ENCODE measurements around the gene AKAIN1. TPM values are rescaled to one million over a fixed set of nuclear protein-coding genes. Genes with fewer than 3 reads are reported as not detected.

The AKAIN1 gene
- total RNA-seq, 2 donors from 2014 or later = not detected

DNA sequence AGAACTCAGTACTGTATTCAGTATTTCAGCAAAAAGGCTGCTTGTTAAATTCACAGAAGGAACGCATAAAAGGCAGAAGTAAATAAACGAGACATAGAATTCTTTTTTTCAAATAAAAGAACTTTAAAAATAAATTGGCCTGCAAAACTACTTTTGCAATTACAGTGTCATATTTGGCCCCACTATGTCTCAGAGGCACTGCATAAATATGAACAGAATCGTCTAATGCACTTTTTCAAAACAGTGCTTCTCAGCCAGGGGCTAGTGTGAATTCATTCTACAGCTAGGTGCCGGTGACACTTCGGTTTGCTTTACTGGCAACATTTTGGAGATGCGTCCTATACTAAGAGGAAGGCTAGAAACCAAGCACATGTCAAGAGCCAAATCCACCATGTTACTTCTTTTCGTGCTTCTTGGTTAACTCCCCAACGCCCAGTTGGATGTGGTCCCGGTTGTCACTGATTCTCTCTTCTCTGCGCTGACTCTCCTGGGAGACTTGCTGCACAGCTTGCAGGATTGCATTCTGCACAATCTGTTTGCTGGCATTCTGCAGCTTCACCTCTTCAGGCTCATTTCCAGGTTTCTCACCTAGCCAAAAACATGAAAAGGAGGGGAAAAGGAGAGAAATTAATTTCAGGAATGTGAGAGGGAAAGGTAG lies 51.8 kb downstream of the AKAIN1 start:
- Histone ChIP-seq H3K4me3 (no peak overlapping the region), H3K36me3 (no peaks in the 10 kb centered on the region), H3K9me3 (no peaks in the 10 kb centered on the region), H3K4me1 (replicated peaks) (no peaks in the 10 kb centered on the region), H3K27ac (no peak overlapping the region), H3K27me3 (replicated peaks; ENCODE audit: insufficient read depth) (no peaks in the 10 kb centered on the region)
- intact Hi-C loops (cut with DNase I) = no loop called here
- no peak for DNase-seq (ENCODE audit: low spot score)
- WGBS = 64% methylated on average over 10 of the region's 10 CpGs
- TF ChIP-seq, protein P1, sequence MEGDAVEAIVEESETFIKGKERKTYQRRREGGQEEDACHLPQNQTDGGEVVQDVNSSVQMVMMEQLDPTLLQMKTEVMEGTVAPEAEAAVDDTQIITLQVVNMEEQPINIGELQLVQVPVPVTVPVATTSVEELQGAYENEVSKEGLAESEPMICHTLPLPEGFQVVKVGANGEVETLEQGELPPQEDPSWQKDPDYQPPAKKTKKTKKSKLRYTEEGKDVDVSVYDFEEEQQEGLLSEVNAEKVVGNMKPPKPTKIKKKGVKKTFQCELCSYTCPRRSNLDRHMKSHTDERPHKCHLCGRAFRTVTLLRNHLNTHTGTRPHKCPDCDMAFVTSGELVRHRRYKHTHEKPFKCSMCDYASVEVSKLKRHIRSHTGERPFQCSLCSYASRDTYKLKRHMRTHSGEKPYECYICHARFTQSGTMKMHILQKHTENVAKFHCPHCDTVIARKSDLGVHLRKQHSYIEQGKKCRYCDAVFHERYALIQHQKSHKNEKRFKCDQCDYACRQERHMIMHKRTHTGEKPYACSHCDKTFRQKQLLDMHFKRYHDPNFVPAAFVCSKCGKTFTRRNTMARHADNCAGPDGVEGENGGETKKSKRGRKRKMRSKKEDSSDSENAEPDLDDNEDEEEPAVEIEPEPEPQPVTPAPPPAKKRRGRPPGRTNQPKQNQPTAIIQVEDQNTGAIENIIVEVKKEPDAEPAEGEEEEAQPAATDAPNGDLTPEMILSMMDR (IDR thresholded peaks at IDR 0.05) = no peak
- TF ChIP-seq POLR2AphosphoS5 (IDR thresholded peaks at IDR 0.05) (no peak), POLR2A (IDR thresholded peaks at IDR 0.05) (no peak)

DNA sequence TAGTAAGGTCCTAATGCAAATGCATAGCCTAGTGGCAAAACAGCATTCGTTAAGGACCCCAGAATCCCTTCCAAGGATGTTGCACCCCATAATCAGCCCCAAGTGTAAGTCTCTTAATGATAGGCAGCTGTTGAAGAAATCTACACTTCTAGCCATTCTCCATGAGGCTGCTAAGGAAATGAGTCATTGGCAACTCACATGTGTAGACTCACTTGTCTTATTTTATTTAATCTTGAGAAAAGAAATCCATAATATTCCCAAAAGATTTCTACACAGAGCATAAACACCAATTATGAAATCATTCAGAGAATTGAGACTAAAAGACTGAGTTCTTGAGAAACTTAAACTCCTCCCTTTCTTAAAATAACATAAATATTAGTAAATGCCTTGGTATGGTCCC lies 52.4 kb downstream of the AKAIN1 start:
- no peaks in the 10 kb centered on the region for H3K27me3 ChIP-seq (replicated peaks; ENCODE audit: insufficient read depth)
- H3K36me3 ChIP-seq = no peaks in the 10 kb centered on the region
- no peak for DNase-seq (ENCODE audit: low spot score)
- no peak overlapping the region for H3K27ac ChIP-seq
- WGBS = 88% methylated on average over 1 of the region's 1 CpG
- TF ChIP-seq, protein P1 (IDR thresholded peaks at IDR 0.05) = no peak
- TF ChIP-seq POLR2A (IDR thresholded peaks at IDR 0.05) = no peak
- TF ChIP-seq POLR2AphosphoS5 (IDR thresholded peaks at IDR 0.05) = no peak
- no peak overlapping the region for H3K4me3 ChIP-seq
- no peaks in the 10 kb centered on the region for H3K9me3 ChIP-seq
- no peaks in the 10 kb centered on the region for H3K4me1 ChIP-seq (replicated peaks)
- intact Hi-C loops (cut with DNase I) = no loop called here

DNA sequence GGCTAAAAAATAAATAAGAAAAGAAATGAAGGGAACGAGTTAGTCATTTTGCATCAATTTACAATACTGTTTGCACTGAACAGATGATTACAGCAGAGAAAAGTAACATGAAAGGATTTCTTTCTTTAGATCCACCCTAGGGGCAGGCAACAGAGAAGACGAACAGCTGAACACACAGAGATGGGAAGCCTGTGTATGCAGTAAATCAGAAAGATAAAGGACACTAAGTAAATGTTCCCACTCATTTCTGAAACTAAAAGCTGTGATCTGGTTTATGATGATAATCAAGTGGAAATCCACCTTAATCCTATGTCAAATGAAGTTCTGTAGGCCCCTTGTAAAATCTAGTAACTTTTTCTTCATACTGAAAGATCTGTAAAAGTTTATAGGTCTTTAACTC lies 54.2 kb downstream of the AKAIN1 start:
- DNase-seq (ENCODE audit: low spot score) = no peak
- 12% methylated on average over 2 of the region's 2 CpGs for WGBS
- no peaks in the 10 kb centered on the region for H3K36me3 ChIP-seq
- H3K4me3 ChIP-seq = no peak overlapping the region
- intact Hi-C loops (cut with DNase I) = no loop called here
- no peaks in the 10 kb centered on the region for H3K4me1 ChIP-seq (replicated peaks)
- TF ChIP-seq, protein P1 (IDR thresholded peaks at IDR 0.05) = no peak
- TF ChIP-seq POLR2A (IDR thresholded peaks at IDR 0.05) (no peak), POLR2AphosphoS5 (IDR thresholded peaks at IDR 0.05) (no peak)
- H3K27me3 ChIP-seq (replicated peaks; ENCODE audit: insufficient read depth) = no peaks in the 10 kb centered on the region
- no peak overlapping the region for H3K27ac ChIP-seq
- no peaks in the 10 kb centered on the region for H3K9me3 ChIP-seq

DNA sequence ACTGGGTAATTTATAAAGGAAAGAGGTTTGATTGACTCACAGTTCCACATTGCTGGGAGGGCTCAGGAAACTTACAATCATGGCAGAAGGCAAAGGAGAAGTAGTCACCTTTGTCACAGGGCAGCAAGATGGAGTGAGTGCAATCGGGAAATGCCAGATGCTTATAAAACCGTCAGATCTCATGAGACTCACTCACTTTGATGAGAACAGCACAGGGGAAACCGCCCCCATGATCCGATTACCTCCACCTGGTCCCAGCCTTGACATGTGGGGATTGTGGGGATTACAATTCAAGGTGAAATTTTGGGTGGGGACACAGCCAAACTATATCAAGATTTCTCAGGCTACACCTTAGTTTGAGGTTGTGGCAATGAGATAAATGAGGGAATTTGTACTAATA lies 54.9 kb downstream of the AKAIN1 start:
- DNase-seq (ENCODE audit: low spot score) = no peak
- Histone ChIP-seq H3K4me1 (replicated peaks) (no peaks in the 10 kb centered on the region), H3K36me3 (no peaks in the 10 kb centered on the region), H3K9me3 (no peaks in the 10 kb centered on the region), H3K27me3 (replicated peaks; ENCODE audit: insufficient read depth) (no peaks in the 10 kb centered on the region), H3K27ac (no peak overlapping the region), H3K4me3 (no peak overlapping the region)
- TF ChIP-seq POLR2A (IDR thresholded peaks at IDR 0.05) = no peak
- no peak for TF ChIP-seq POLR2AphosphoS5 (IDR thresholded peaks at IDR 0.05)
- TF ChIP-seq, protein P1 (IDR thresholded peaks at IDR 0.05) = no peak
- WGBS = 21% methylated on average over 4 of the region's 4 CpGs
- intact Hi-C loops (cut with DNase I) = no loop called here

DNA sequence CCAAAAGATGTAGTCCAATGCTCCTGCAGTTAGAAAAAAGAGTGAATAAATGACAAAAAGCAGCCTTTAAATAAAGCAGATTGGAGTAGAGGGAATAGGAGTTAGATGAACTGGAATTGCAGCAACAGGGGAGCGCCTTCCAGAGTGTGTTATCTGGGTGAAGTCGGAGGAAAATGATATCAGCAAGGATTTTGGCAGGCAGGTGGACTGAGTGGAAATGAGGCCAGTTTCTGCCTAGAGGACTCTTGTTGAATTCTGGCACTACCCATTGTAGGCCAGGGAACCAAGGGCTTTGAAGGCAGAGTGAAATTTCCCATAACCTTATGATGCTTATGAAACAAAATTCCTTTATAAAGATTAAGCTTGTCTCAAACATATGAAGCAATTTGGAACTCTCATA lies 59.8 kb downstream of the AKAIN1 start:
- H3K4me3 ChIP-seq = no peak overlapping the region
- TF ChIP-seq POLR2AphosphoS5 (IDR thresholded peaks at IDR 0.05) = no peak
- TF ChIP-seq, protein P1 (IDR thresholded peaks at IDR 0.05) = no peak
- no peak for TF ChIP-seq POLR2A (IDR thresholded peaks at IDR 0.05)
- DNase-seq (ENCODE audit: low spot score) = no peak
- no peak overlapping the region for H3K27ac ChIP-seq
- no peaks in the 10 kb centered on the region for H3K4me1 ChIP-seq (replicated peaks)
- no peaks in the 10 kb centered on the region for H3K9me3 ChIP-seq
- H3K27me3 ChIP-seq (replicated peaks; ENCODE audit: insufficient read depth) = no peaks in the 10 kb centered on the region
- intact Hi-C loops (cut with DNase I) = no loop called here
- H3K36me3 ChIP-seq = no peaks in the 10 kb centered on the region
- 88% methylated on average over 2 of the region's 2 CpGs for WGBS

Data from prostate gland (tissue), 2 donors.